Lung microvascular endothelial cell (primary cell): ENCODE measurements around the gene TRH. TPM values are rescaled to one million over a fixed set of nuclear protein-coding genes. Genes with fewer than 3 reads are reported as not detected.
A peak's percentile ranks its signal among the peaks of the same experiment; 100 is the strongest.
"Not testable (repeated sequence)": the region's sequence is repeated elsewhere in the genome, so short reads cannot be mapped to it uniquely, and the experiment has no call there.

Experiments used
- DNase-seq, 2 donors: peaks; one replicate each; pipeline versions ENCODE4 v3.0.0 to v3.0.0-alpha.2; 2010; ENCODE audit warnings: low read depth in 2 of 2
- total RNA-seq: library from RNA; depleted of rRNA; stranded (reverse); fragments of >200 nt; gene quantifications from 2 replicates; pipeline ENCODE4 v1.2.1, GENCODE V29; 2014

The TRH gene
- total RNA-seq, 1 donor from 2014 or later = not detected

GRCh38 chr3:130002666-130003598 is 28.4 kb downstream of the TRH start:
- peak; percentile 16 to 48 for DNase-seq

DNA sequence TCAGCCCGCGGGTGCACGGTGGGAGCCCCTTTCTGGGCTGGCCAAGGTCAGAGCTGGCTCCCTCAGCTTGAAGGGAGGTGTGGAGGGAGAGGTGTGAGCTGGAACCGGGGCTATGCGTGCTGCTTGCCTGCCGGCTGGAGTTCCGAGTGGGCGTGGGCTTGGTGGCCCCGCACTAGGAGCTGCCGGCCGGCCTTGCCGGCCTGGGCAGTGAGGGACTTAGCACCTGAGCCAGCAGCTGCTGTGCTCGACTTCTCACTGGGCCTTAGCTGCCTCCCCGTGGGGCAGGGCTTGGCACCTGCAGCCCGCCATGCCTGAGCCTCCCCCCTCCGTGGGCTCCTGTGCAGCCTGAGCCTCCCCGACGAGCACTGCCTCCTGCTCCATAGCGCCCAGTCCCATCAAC is 36.0 kb downstream of the TRH start:
- no peak for DNase-seq

GRCh38 chr3:130012108-130012507 is 37.6 kb downstream of the TRH start:
- DNase-seq = not testable (repeated sequence)

DNA sequence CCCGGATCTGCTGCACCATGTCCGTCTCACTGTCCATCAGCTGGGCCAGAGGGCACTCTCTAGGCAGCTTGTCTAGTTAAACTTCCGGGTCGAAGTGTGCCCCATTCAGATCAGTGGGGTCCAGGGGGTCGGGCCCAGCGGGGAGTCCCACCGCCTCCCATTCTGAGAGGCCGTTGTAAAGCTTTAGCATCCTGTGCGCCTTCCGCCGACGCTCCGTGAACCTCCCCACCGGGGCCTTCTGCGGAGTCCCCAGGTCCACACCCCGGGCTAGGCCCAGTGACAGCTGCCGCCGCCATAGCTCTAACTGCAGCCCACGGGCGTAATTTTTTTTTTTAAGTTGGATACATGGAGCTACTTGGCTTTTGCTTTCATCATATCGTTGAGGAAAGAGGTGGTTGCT is 38.7 kb downstream of the TRH start:
- not testable (repeated sequence) for DNase-seq

DNA sequence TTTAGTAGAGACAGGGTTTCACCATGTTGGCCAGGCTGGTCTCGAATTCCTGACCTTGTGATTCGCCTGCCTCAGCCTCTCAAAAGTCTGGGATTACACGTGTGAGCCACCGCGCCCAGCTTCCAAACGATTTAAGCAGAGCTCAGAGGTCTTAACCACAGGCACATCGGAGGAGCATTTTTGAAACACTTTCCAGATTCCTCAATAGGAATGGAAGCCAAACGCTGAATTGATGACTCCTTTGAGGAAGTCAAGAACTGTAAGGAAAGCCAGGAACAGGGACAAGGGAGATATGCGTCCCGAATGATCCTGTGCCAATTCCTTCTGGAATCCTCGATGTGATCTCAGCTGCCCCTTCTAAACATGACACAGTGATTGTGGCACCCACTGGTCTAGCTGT is 40.0 kb downstream of the TRH start:
- no peak for DNase-seq

DNA sequence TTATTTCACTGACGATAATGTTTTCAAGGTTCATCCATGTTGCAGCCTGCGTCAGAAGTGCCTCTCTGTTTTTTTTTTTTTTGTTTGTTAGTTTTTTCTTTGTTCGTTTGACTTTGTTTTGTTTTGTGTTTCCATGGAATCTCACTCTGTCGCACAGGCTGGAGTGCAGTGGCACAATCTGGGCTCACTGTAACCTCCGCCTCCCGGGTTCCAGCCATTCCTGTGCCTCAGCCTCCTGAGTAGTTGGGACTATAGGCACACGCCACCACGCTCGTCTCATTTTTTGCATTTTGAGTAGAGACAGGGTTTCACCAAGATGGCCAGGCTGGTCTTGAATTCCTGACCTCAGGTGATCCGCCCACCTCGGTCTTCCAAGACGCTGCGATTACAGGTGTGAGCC is 43.1 kb downstream of the TRH start:
- not testable (repeated sequence) for DNase-seq

DNA sequence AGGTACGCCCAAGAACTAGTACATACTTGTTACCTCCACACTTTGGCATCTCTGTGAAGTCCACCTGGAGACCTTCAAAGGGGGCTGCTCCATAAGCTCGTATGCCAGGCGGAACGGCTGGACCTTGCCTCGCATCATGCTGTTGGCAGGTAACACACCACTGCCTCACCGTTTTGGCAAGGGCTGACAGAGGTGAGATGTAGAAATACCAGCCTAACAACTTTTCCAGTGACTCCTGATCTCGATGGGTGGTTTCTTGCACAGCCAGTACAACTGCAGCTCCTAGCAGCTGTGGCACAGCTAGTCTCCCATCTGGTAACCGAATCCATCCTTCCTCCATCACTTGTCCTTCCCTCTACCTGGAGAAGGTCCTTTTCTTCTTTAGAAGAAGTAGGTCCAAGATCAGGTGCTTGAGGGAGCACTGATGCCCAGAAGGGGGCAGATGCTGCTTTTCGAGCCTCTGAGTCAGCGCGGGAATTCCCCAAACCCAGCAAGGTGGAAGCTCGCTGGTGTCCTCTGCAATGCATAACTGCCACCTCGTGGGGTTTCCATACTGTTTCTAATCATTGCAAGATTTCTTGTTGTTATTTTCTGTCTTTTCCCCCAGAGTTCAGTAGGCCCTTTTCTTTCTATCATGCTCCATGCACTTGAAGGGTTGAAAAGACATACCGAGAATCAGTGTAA is 51.8 kb downstream of the TRH start:
- not testable (repeated sequence) for DNase-seq

DNA sequence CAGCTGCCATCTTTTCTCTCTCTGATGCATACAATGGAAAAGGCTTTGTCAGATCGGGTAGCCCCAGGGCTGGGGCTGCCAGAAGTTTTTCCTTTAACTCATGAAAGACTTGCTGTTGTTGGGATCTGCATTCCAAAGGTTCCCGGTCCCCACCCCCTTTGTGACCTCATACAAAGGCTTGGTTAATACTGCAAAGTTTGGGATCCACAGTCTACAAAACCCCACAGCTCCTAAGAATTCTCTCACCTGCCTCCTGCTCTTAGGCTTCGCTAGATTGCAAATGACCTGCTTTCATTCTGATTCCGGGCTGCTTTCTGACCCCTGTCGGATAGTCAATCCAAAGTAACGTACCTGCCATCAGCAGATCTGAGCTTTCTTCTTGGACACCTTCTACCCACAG is 52.9 kb downstream of the TRH start:
- not testable (repeated sequence) for DNase-seq

Other genes with a start within 250 kb of the TRH start
- gene TMCC1, start 81.0 kb upstream of the TRH start, total RNA-seq = 18.1 and 58.7 TPM in 2 replicates
- not detected in 2 replicates for gene ALG1L2, start 107.1 kb downstream of the TRH start, total RNA-seq